ENCODE data around the gene EMC6. TPM values are rescaled to one million over a fixed set of nuclear protein-coding genes. Genes with fewer than 3 reads are reported as not detected.
A peak's percentile ranks its signal among the peaks of the same experiment; 100 is the strongest.

EMC6 gene
- total RNA-seq, 1 donor from 2014 or later, result 37.6 TPM

DNA sequence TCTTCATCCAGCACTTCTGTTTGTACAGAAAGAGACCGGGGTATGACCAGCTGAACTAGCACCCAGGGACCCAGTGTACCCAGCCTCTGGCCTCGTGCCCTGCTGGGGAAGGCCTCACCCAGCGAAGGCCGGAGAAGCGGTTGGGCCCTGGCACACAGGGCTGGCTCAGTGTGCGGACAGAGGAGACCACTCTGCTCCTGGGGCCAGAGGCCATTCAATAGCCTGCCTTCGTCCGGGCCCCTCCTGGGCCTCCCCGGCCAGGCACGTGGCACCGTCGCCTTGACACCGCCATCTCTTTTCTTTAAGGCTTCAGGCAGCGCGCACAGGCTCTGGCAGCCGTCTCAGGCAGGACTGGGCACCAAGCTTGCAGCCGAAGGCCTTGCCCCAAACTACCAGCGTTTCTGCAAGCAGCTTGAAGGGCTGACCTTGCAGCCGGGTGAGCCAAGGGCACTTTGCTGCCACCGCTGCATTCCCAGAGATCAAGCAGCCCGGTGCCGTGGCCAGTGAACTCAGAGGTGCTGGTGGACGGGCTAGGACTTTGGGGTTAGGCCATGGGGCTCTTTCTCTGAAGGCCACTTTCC, 8.2 kb upstream of the EMC6 start:
- no peak for DNase-seq (ENCODE audit: low spot score)
- TF ChIP-seq, protein P1, sequence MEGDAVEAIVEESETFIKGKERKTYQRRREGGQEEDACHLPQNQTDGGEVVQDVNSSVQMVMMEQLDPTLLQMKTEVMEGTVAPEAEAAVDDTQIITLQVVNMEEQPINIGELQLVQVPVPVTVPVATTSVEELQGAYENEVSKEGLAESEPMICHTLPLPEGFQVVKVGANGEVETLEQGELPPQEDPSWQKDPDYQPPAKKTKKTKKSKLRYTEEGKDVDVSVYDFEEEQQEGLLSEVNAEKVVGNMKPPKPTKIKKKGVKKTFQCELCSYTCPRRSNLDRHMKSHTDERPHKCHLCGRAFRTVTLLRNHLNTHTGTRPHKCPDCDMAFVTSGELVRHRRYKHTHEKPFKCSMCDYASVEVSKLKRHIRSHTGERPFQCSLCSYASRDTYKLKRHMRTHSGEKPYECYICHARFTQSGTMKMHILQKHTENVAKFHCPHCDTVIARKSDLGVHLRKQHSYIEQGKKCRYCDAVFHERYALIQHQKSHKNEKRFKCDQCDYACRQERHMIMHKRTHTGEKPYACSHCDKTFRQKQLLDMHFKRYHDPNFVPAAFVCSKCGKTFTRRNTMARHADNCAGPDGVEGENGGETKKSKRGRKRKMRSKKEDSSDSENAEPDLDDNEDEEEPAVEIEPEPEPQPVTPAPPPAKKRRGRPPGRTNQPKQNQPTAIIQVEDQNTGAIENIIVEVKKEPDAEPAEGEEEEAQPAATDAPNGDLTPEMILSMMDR (IDR thresholded peaks at IDR 0.05), result no peak
- peak overlapping the region; percentile 89 for H3K27ac Mint-ChIP-seq (ENCODE audit: unreplicated experiment)
- H3K9me3 Mint-ChIP-seq (ENCODE audit: low read depth), result no peaks in the 10 kb centered on the region
- H3K36me3 Mint-ChIP-seq (ENCODE audit: low read depth), result peaks cover 4% of the 10 kb centered on the region
- H3K4me3 Mint-ChIP-seq (ENCODE audit: unreplicated experiment), result no peak overlapping the region
- H3K27me3 Mint-ChIP-seq (ENCODE audit: low read depth), result no peaks in the 10 kb centered on the region
- H3K4me1 Mint-ChIP-seq (ENCODE audit: low read depth), result peaks cover 32% of the 10 kb centered on the region

DNA sequence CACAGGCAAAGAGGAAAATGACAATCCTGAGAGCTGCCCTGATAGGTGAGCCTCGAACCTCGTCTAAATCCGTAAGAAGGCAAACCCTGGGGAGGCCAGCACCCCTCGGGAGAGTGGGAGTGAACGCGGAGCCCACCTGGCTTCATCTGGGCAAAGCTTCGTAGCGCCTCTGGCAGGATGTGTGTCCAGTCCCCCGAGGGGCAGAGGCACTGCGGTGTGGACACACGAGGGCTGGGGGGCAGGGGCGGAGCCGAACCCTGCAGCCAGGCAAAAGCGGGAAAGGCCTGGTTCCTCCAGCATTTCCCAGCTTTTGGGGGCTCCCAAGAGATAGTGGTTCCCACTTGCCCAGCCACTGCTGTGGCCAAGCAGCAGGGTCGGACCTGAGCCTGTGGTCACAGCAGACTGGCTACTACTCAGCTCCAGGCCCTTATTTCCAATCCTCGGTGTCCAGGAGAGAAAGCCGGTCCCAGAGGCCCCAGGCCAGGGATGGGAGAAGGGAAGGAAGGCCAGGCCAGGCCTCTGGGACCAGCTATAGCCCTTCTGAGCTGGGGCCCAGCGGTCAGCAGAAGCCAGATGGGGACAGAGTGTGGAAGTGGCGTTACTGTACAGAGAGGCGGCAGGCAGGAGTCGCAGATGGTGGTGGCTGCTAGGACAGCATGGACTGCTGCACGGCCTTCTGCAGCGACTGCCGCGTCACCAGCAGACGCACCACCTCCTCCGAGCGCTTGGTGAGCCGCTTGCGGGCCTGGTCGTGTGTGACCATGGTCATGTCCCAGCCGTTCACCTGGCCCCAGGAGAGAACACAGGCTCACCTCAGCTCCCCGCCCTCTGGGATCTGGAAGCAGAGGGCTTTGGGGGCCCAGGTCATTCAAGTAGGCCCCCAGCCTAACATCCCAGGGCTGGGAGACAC, 5.3 kb upstream of the EMC6 start:
- no peak for DNase-seq (ENCODE audit: low spot score)
- Mint-ChIP-seq H3K36me3 (ENCODE audit: low read depth) (peaks cover 7% of the 10 kb centered on the region), H3K27ac (ENCODE audit: unreplicated experiment) (peak overlapping the region; percentile 41), H3K4me3 (ENCODE audit: unreplicated experiment) (no peak overlapping the region), H3K9me3 (ENCODE audit: low read depth) (no peaks in the 10 kb centered on the region), H3K4me1 (ENCODE audit: low read depth) (peaks cover 53% of the 10 kb centered on the region), H3K27me3 (ENCODE audit: low read depth) (no peaks in the 10 kb centered on the region)
- TF ChIP-seq, protein P1 (IDR thresholded peaks at IDR 0.05), result no peak

DNA sequence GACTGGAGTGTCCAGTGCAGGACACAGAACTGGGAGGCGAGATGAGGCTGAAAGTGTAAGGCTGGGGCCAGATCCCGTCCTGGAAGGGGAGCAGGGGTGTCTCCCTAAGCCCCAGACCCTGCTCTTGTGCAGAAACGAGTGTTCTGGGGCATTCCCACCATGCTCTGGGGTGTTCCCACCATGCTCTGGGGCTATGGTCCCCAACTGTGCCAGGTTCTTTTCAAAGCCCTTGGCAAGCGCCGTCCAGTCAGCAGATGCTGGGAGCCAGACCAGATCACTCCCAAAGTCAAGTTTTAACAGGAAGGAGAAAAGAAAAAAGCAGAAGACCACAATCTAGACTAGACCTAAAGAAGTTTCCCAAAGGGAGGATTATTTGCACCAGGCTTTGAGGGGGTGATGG, 2.8 kb upstream of the EMC6 start:
- Mint-ChIP-seq H3K9me3 (ENCODE audit: low read depth) (no peaks in the 10 kb centered on the region), H3K4me1 (ENCODE audit: low read depth) (peaks cover 41% of the 10 kb centered on the region), H3K36me3 (ENCODE audit: low read depth) (peaks cover 7% of the 10 kb centered on the region), H3K27ac (ENCODE audit: unreplicated experiment) (peak overlapping the region; percentile 63), H3K27me3 (ENCODE audit: low read depth) (no peaks in the 10 kb centered on the region), H3K4me3 (ENCODE audit: unreplicated experiment) (peak overlapping the region; percentile 91)
- no peak for DNase-seq (ENCODE audit: low spot score)
- TF ChIP-seq, protein P1 (IDR thresholded peaks at IDR 0.05), result no peak

DNA sequence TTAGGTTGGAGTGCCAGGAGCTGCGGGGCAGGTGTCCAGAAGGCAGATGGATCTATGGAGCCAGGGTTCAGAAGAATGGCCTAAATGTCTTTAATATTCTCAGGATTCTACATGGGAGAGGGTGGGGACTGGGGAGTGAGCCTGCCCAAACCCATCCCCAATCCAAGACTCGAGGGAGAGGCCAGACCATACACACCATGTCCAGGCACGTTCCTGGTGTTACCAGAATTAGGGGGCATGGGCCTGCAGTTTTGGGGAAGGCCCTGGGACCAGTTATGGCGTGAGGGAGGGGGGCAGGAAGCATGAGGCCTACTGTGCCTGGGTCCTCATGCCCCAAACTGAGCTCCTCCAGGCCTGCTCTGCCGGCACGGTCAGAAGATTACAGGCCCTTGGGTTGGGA, 2.1 kb upstream of the EMC6 start:
- peak overlapping the region; percentile 92 for H3K27ac Mint-ChIP-seq (ENCODE audit: unreplicated experiment)
- H3K4me1 Mint-ChIP-seq (ENCODE audit: low read depth), result peaks cover 37% of the 10 kb centered on the region
- no peaks in the 10 kb centered on the region for H3K27me3 Mint-ChIP-seq (ENCODE audit: low read depth)
- TF ChIP-seq, protein P1 (IDR thresholded peaks at IDR 0.05), result no peak
- H3K4me3 Mint-ChIP-seq (ENCODE audit: unreplicated experiment), result peak overlapping the region; percentile 91
- no peaks in the 10 kb centered on the region for H3K9me3 Mint-ChIP-seq (ENCODE audit: low read depth)
- H3K36me3 Mint-ChIP-seq (ENCODE audit: low read depth), result peaks cover 7% of the 10 kb centered on the region
- DNase-seq (ENCODE audit: low spot score), result no peak

DNA sequence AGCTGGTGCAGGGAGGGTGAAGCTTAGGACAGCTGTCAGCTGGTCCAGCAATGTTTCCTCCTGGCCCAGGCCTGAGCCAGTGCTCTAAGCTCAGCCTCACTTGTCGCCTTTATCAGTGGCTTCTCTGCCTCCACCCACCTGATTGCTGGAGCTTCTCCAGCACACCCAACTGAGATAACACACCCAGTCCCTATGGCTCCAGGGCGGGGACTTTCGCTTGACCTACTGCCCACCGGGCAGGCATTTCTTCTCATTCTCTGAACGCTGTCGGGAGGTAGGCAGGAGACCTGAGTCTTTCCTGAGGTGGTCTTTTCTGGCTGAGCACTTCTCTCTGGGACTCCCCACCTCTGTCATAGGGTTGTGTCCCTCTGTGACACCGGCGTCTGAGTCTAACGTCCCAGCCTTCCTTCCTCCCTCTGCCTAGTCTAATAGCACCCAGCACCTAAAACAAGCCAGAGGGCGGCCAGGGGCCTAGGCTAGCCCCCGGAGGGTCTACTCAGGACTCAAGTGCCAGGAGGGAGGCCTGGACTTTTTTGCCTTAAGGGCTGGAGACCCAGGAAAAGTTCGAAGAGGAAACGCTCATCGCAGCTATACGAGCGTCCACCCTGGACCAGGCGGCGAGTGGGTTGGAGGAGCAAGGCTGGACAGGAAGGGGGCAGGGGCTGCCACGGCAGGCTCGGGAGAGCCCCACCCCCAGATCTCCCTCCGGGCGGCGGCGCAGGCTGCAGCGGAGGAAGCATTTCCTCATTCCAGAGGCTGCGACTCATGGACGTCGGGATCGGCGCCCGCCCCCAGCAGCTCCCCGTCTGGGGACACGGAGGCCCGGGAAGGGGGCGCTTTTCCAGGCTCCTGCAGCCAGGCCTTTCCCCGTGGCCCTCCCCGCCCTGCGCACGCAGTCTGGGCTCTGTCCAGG, 990 bp upstream of the EMC6 start:
- TF ChIP-seq, protein P1 (IDR thresholded peaks at IDR 0.05), result peak; percentile 43
- peak overlapping the region; percentile 95 for H3K27ac Mint-ChIP-seq (ENCODE audit: unreplicated experiment)
- peaks cover 37% of the 10 kb centered on the region for H3K4me1 Mint-ChIP-seq (ENCODE audit: low read depth)
- H3K36me3 Mint-ChIP-seq (ENCODE audit: low read depth), result peaks cover 5% of the 10 kb centered on the region
- peak overlapping the region; percentile 91 for H3K4me3 Mint-ChIP-seq (ENCODE audit: unreplicated experiment)
- no peak for DNase-seq (ENCODE audit: low spot score)
- no peaks in the 10 kb centered on the region for H3K9me3 Mint-ChIP-seq (ENCODE audit: low read depth)
- no peaks in the 10 kb centered on the region for H3K27me3 Mint-ChIP-seq (ENCODE audit: low read depth)

Measured in chondrocyte (in vitro differentiated cells).